ENCODE data around the gene AFF3. TPM values are rescaled to one million over a fixed set of nuclear protein-coding genes. Genes with fewer than 3 reads are reported as not detected.
A peak's percentile ranks its signal among the peaks of the same experiment; 100 is the strongest.
"Not testable (repeated sequence)": the region's sequence is repeated elsewhere in the genome, so short reads cannot be mapped to it uniquely, and the experiment has no call there.

Gene AFF3
- total and polyA plus RNA-seq, 3 experiments from 2014 or later = 0.48 to 1.3 (median 0.53) TPM

GRCh38 chr2:100104265-100104664, 38.1 kb downstream of the AFF3 start:
- H3K4me3 ChIP-seq (ENCODE audit: low read length); H3K9me3 ChIP-seq (ENCODE audit: low read length); H3K27me3 ChIP-seq (ENCODE audit: insufficient read depth, low read length, poor library complexity, severe bottlenecking); H3K36me3 Mint-ChIP-seq; H3K4me3 Mint-ChIP-seq; H3K27ac Mint-ChIP-seq; H3K4me1 ChIP-seq (ENCODE audit: insufficient read depth, low read length); H3K9me3 Mint-ChIP-seq; H3K27ac ChIP-seq (ENCODE audit: low read depth, low read length); CTCF ChIA-PET; POLR2A ChIA-PET; DNase-seq; H3K36me3 ChIP-seq (ENCODE audit: insufficient read depth, low read length): not testable (repeated sequence)
- Mint-ChIP-seq H3K4me1 (peaks cover 5 to 11% (median 11%) of the 10 kb centered on the region in 3 donors), H3K27me3 (peaks cover 9 to 36% of the 10 kb centered on the region in 2 donors)

- H3K4me3 ChIP-seq (ENCODE audit: low read length); H3K9me3 Mint-ChIP-seq; POLR2A ChIA-PET; H3K4me1 ChIP-seq (ENCODE audit: insufficient read depth, low read length); H3K36me3 Mint-ChIP-seq; H3K36me3 ChIP-seq (ENCODE audit: insufficient read depth, low read length); CTCF ChIA-PET; H3K27me3 ChIP-seq (ENCODE audit: insufficient read depth, low read length, poor library complexity, severe bottlenecking); DNase-seq; H3K27ac ChIP-seq (ENCODE audit: low read depth, low read length); H3K9me3 ChIP-seq (ENCODE audit: low read length); H3K27ac Mint-ChIP-seq: not testable (repeated sequence)
- Mint-ChIP-seq H3K4me3 (peak overlapping the region in 3 of 7 donors; percentile 63 to 81 (median 68)), H3K4me1 (peaks cover 5 to 11% (median 11%) of the 10 kb centered on the region in 3 donors), H3K27me3 (peaks cover 9 to 36% of the 10 kb centered on the region in 2 donors)
Measured at GRCh38 chr2:100103527-100104252, 38.7 kb downstream of the AFF3 start.

- H3K9me3 ChIP-seq (ENCODE audit: low read length); H3K36me3 Mint-ChIP-seq; H3K4me1 ChIP-seq (ENCODE audit: insufficient read depth, low read length); H3K27me3 ChIP-seq (ENCODE audit: insufficient read depth, low read length, poor library complexity, severe bottlenecking); H3K27ac Mint-ChIP-seq; DNase-seq; H3K4me3 ChIP-seq (ENCODE audit: low read length); H3K9me3 Mint-ChIP-seq; POLR2A ChIA-PET; H3K27ac ChIP-seq (ENCODE audit: low read depth, low read length); CTCF ChIA-PET; H3K36me3 ChIP-seq (ENCODE audit: insufficient read depth, low read length): not testable (repeated sequence)
- Mint-ChIP-seq H3K4me1 (peaks cover 5 to 11% (median 11%) of the 10 kb centered on the region in 3 donors), H3K4me3 (peak overlapping the region in 2 of 7 donors; percentile 73 to 81), H3K27me3 (peaks cover 9 to 26% of the 10 kb centered on the region in 2 donors)
Measured at GRCh38 chr2:100102466-100103180, 39.8 kb downstream of the AFF3 start.

- POLR2A ChIA-PET; DNase-seq; H3K9me3 ChIP-seq (ENCODE audit: low read length); H3K36me3 ChIP-seq (ENCODE audit: insufficient read depth, low read length); H3K4me3 Mint-ChIP-seq; H3K27me3 Mint-ChIP-seq; H3K9me3 Mint-ChIP-seq; H3K4me1 Mint-ChIP-seq; H3K36me3 Mint-ChIP-seq; H3K27ac Mint-ChIP-seq; H3K4me3 ChIP-seq (ENCODE audit: low read length); H3K27me3 ChIP-seq (ENCODE audit: insufficient read depth, low read length, poor library complexity, severe bottlenecking); H3K4me1 ChIP-seq (ENCODE audit: insufficient read depth, low read length); CTCF ChIA-PET; H3K27ac ChIP-seq (ENCODE audit: low read depth, low read length): not testable (repeated sequence)
Measured at GRCh38 chr2:100098855-100099254, 43.5 kb downstream of the AFF3 start.

GRCh38 chr2:100097611-100098294, 44.6 kb downstream of the AFF3 start:
- H3K4me1 Mint-ChIP-seq; H3K27ac ChIP-seq (ENCODE audit: low read depth, low read length); DNase-seq; H3K4me1 ChIP-seq (ENCODE audit: insufficient read depth, low read length); H3K9me3 ChIP-seq (ENCODE audit: low read length); H3K9me3 Mint-ChIP-seq; H3K27me3 Mint-ChIP-seq; POLR2A ChIA-PET; H3K4me3 ChIP-seq (ENCODE audit: low read length); H3K36me3 Mint-ChIP-seq; CTCF ChIA-PET; H3K4me3 Mint-ChIP-seq; H3K27me3 ChIP-seq (ENCODE audit: insufficient read depth, low read length, poor library complexity, severe bottlenecking); H3K36me3 ChIP-seq (ENCODE audit: insufficient read depth, low read length); H3K27ac Mint-ChIP-seq: not testable (repeated sequence)

GRCh38 chr2:100095845-100096244, 46.5 kb downstream of the AFF3 start:
- H3K36me3 ChIP-seq (ENCODE audit: insufficient read depth, low read length); H3K4me3 ChIP-seq (ENCODE audit: low read length); H3K9me3 ChIP-seq (ENCODE audit: low read length); H3K27ac ChIP-seq (ENCODE audit: low read depth, low read length); H3K4me1 ChIP-seq (ENCODE audit: insufficient read depth, low read length); H3K4me1 Mint-ChIP-seq; H3K36me3 Mint-ChIP-seq; H3K9me3 Mint-ChIP-seq; CTCF ChIA-PET; H3K27me3 Mint-ChIP-seq; H3K4me3 Mint-ChIP-seq; H3K27me3 ChIP-seq (ENCODE audit: insufficient read depth, low read length, poor library complexity, severe bottlenecking); DNase-seq; H3K27ac Mint-ChIP-seq; POLR2A ChIA-PET: not testable (repeated sequence)

- H3K27ac Mint-ChIP-seq; H3K9me3 ChIP-seq (ENCODE audit: low read length); H3K27me3 Mint-ChIP-seq; DNase-seq; H3K36me3 Mint-ChIP-seq; H3K4me3 Mint-ChIP-seq; H3K4me1 ChIP-seq (ENCODE audit: insufficient read depth, low read length); POLR2A ChIA-PET; CTCF ChIA-PET; H3K27me3 ChIP-seq (ENCODE audit: insufficient read depth, low read length, poor library complexity, severe bottlenecking); H3K4me1 Mint-ChIP-seq; H3K36me3 ChIP-seq (ENCODE audit: insufficient read depth, low read length); H3K4me3 ChIP-seq (ENCODE audit: low read length); H3K27ac ChIP-seq (ENCODE audit: low read depth, low read length); H3K9me3 Mint-ChIP-seq: not testable (repeated sequence)
Measured at GRCh38 chr2:100091807-100092206, 50.6 kb downstream of the AFF3 start.

GRCh38 chr2:100085744-100086143, 56.6 kb downstream of the AFF3 start:
- H3K36me3 ChIP-seq (ENCODE audit: insufficient read depth, low read length); H3K27me3 ChIP-seq (ENCODE audit: insufficient read depth, low read length, poor library complexity, severe bottlenecking); H3K9me3 Mint-ChIP-seq; H3K4me3 Mint-ChIP-seq; H3K27ac Mint-ChIP-seq; DNase-seq; H3K4me1 ChIP-seq (ENCODE audit: insufficient read depth, low read length); H3K27me3 Mint-ChIP-seq; H3K36me3 Mint-ChIP-seq; H3K4me3 ChIP-seq (ENCODE audit: low read length); CTCF ChIA-PET; H3K9me3 ChIP-seq (ENCODE audit: low read length); POLR2A ChIA-PET; H3K27ac ChIP-seq (ENCODE audit: low read depth, low read length); H3K4me1 Mint-ChIP-seq: not testable (repeated sequence)

Data from CD8-positive, alpha-beta memory T cell (primary cell).